Suprapubic skin (tissue), 4 donors: Measurements from ENCODE around the gene XIRP1.

Experiments
- CTCF ChIP-seq, 2 donors: fragments of 200-600 bp in 1 of 2; fragments of 450-650 bp in 1 of 2; sonication (generic) in 1 of 2; IDR thresholded peaks; one replicate each; pipeline ENCODE4 v1.5.1; 2016 to 2019; ENCODE audit warnings: antibody characterized with exemption in 2 of 2, mild to moderate bottlenecking in 1 of 2, moderate library complexity in 1 of 2
- EP300 ChIP-seq: sonication (generic); formaldehyde crosslinking; IDR thresholded peaks from one replicate; pipeline ENCODE4 v1.6.1; 2017; ENCODE audit warnings: antibody characterized with exemption
- POLR2AphosphoS5 ChIP-seq, 3 donors: sonication (generic); formaldehyde crosslinking; IDR thresholded peaks; one replicate each; pipeline ENCODE4 v1.6.1; 2017; ENCODE audit warnings: antibody characterized with exemption in 3 of 3

DNA sequence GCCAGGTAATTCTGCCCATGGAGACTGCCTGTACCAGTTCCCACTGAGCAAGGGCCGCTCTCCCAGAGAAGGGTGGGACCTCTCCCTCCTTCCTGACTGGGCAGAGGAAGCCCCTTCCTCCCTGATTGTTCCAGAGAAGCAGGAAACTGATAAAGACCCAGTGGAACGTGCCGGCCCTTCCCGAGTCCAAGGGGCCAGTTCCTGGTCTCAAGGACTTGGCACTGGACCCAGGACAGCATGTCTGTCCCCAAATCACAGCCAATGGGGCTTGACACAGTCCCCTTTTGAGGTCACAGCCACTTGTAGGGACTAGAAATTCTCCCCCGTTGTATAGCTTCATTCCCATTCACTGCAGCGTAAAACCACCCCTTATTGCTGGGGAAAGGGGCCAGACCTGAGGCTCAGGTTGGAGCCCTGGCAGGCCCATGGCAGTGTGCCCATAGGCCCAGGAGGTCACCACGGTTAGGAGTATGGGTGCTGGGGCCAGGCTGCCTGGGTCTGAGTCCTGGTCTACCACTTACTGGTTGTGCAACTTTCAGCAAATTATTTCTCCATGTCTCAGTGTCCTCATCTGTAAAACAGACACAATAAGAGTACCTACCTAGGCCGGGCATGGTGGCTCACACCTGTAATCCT lies 57.1 kb downstream of the XIRP1 start:
- no peak for TF ChIP-seq CTCF (IDR thresholded peaks at IDR 0.05)
- no peak for TF ChIP-seq EP300
- no peak for TF ChIP-seq POLR2AphosphoS5 (IDR thresholded peaks at IDR 0.05)
